LoVo (cell line): ENCODE data around the gene PELI2.
A peak's percentile ranks its signal among the peaks of the same experiment; 100 is the strongest.

Experiments
- DNase-seq: peaks from one replicate; pipeline ENCODE4 v3.0.0-alpha.2; 2016; ENCODE audit warnings: low spot score

PELI2 gene

GRCh38 chr14:56300495-56300894, 182.3 kb downstream of the PELI2 start:
- DNase-seq, result no peak

- DNase-seq, result no peak
Measured at GRCh38 chr14:56304456-56304855, 186.2 kb downstream of the PELI2 start.

GRCh38 chr14:56309198-56309597, 191.0 kb downstream of the PELI2 start:
- DNase-seq, result no peak

- DNase-seq, result no peak
Measured at GRCh38 chr14:56310643-56311042, 192.4 kb downstream of the PELI2 start.

GRCh38 chr14:56313789-56314188, 195.6 kb downstream of the PELI2 start:
- no peak for DNase-seq

- DNase-seq, result no peak
Measured at GRCh38 chr14:56318393-56319115, 200.3 kb downstream of the PELI2 start.

- no peak for DNase-seq
Measured at GRCh38 chr14:56321861-56322260, 203.7 kb downstream of the PELI2 start.

- no peak for DNase-seq
Measured at GRCh38 chr14:56322531-56322930, 204.3 kb downstream of the PELI2 start.

- no peak for DNase-seq
Measured at GRCh38 chr14:56324454-56324853, 206.2 kb downstream of the PELI2 start.

- DNase-seq, result no peak
Measured at GRCh38 chr14:56324856-56325699, 206.9 kb downstream of the PELI2 start.

- no peak for DNase-seq
Measured at GRCh38 chr14:56328021-56328420, 209.8 kb downstream of the PELI2 start.

GRCh38 chr14:56331592-56332216, 213.5 kb downstream of the PELI2 start:
- DNase-seq, result no peak

GRCh38 chr14:56333359-56334292, 215.4 kb downstream of the PELI2 start:
- peak; percentile 53 for DNase-seq

GRCh38 chr14:56334458-56334857, 216.2 kb downstream of the PELI2 start:
- no peak for DNase-seq

GRCh38 chr14:56338674-56339073, 220.5 kb downstream of the PELI2 start:
- DNase-seq, result no peak

GRCh38 chr14:56339855-56340701, 221.9 kb downstream of the PELI2 start:
- DNase-seq, result peak; percentile 63

GRCh38 chr14:56340932-56341331, 222.7 kb downstream of the PELI2 start:
- no peak for DNase-seq

GRCh38 chr14:56341766-56342493, 223.7 kb downstream of the PELI2 start:
- DNase-seq, result no peak

- DNase-seq, result no peak
Measured at GRCh38 chr14:56342494-56342942, 224.3 kb downstream of the PELI2 start.

GRCh38 chr14:56349960-56350359, 231.7 kb downstream of the PELI2 start:
- DNase-seq, result no peak
